SKM-1 treated with dmso at 0.1 percent for 144 hours (cell line): ENCODE results near the gene MDM2.
"Not testable (repeated sequence)": the region's sequence is repeated elsewhere in the genome, so short reads cannot be mapped to it uniquely, and the experiment has no call there.

ENCODE experiments used
- DNase-seq: peaks from one replicate; lab custom pipeline; 2025; ENCODE audit not compliant: unreplicated experiment; lab: John Stamatoyannopoulos, UW

MDM2 gene

DNA sequence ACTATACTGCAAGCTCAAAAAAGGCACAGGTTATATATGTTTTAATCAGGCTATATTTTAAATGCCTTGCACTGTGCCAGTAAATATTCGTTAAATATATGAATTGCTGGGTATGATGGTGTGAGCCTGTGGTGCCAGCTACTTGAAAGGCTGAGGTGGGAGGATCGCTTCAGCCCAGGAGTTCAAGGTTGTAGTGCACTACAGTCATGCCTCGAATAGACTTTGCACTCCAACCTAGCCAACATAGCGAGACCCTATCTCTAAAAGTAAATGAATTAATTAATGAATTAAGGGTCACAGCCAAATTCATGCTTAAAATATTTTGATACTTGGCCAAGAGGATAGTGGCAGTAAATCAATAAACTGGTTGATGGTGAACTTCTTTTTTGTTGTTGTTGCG is 22.2 kb upstream of the MDM2 start:
- DNase-seq: no peak

DNA sequence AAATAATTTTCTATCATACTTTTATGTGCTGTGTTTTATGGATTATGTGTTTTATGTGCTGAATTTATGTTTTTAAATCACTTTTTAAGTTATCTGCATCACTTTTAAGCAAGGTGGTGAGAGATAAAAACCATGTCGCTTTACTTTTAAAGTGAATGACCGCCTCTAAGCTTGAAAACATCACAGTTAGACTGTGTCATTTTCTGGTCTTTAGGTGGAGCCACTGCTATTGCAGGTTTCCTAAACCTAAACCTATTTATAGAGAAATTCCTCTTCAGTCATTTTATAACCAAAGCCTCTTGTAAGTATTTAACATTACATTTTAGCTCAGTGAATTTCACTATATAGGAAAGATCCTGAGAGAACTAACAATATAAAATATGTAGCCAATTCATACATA is 21.0 kb upstream of the MDM2 start:
- no peak for DNase-seq

DNA sequence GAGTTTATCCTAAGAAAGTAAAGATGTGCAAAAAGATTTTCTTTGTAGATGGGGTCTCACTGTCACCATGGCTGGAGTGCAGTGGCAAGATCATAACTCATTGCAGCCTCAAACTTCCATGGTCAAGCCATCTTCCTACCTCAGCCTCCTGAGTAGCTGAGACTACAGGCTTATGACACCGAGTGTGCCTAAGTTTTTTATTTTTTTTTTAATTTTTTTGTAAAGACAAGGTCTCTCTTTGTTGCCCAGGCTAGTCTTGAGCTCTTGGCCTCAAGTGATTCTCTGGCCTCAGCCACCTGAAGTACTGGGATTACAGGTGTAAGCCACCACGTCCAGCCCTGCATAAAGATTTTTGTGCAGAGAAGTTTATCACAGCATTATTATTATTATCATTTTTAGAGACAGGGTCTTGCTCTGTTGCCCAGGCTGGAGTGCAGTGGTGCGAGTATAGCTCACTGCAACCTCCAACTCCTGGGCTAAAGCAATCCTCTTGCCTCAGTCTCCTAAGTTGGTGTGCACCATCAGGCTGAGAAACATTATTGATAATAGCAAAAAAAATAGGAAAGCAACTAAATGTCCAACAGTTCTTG is 19.3 kb upstream of the MDM2 start:
- DNase-seq: no peak

DNA sequence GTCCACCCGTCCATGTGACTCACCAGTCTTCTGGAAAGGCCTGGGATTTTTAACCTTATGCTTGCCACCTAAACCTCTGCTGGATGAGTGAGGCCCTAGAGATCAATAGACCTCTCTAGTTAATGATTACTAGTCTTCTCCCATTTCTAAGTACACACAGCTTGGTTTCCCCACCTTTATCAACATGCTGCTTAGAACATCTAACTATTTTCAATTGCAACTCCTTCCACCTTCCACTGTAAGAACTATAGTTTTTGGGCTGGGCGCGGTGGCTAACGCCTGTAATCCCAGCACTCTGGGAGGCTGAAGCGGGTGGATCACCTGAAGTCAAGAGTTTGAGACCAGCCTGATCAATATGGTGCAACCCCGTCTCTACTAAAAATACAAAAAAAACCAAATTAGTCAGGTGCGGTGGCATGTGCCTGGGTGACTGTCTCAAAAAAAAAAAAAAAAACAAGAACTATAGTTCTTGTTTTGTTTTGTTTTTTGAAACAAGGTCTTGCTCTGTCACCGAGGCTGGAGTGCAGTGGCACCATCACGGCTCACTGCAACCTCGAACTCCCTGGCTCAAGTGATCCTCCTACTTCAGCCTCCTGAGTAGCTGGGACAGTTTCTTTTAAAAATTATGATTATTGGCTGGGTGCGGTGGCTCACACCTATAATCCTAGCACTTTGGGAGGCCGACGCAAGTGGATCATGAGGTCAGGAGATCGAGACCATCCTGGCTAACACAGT is 18.7 kb upstream of the MDM2 start:
- DNase-seq: no peak

DNA sequence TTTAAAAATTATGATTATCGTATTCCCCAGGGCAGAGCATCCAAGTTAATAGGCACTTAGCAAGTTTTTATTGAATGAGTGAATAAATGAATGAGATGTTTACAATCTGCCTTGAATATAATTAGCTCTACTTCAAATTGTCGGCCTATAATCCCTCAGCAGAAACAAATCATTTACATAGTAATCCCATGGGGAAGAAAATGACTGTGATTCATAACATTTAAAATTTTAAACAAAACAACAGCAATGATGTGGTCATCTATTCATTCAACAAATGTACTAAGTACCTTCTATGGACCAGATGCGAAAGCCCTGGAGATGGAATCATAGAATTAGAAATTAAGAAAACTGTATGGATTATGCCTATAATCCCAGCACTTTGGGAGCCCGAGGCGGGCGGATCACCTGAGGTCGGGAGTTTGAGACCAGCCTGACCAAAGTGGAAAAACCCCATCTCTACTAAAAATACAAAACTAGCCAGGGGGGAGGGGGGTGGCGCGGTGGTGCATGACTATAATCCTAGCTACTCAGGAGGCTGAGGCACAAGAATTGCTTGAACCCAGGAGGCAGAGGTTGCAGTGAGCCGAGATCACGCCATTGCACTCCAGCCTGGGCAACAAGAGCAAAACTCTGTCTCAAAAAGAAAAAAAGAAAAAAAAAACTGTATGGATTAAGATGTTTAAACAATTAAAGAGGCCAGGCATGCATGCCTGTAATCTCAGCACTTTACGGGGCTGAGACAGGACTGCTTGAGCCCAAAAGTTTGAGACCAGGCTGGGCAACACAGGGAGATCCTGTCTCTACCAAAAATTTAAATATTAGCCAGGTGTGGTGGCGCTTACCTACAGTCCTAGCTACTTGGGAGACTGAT is 17.7 kb upstream of the MDM2 start:
- no peak for DNase-seq

DNA sequence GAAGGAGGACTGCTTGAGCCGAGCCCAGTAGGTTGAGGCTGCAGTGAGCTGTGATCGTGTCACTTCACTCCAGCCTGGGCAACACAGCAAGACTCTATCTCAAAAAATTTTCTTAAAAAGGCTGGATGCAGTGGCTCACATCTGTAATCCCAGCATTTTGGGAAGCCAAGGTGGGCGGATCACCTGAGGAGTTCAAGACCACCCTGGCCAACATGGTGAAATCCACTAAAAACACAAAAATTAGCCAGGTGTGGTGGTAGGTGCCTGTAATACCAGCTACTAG is 17.1 kb upstream of the MDM2 start:
- DNase-seq: no peak

DNA sequence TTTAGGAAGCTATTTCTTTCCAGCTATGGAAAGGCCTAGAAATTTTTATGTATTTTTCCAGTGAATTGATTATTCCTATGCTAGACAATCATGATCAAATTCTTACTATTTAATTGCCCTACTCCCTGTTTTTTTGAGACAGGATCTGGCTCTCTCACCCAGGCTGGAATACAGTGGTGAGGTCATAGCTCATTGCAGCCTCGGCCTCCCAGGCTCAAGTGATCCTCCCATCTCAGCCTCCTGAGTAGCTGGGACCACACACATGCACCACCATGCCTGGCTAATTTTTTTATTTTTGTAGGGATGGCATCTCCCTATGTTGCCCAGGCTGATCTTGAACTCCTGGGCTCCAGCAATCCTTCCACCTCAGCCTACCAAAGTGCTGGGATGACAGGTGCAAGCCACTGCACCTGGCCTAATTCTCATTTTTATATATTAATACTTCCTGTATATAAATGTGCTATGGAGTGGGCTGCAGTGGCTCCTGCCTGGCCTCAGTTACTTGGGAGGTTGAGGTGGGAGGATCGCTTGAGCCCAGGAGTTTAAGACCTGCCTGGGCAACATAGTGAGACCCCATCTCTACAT is 16.0 kb upstream of the MDM2 start:
- DNase-seq: no peak

DNA sequence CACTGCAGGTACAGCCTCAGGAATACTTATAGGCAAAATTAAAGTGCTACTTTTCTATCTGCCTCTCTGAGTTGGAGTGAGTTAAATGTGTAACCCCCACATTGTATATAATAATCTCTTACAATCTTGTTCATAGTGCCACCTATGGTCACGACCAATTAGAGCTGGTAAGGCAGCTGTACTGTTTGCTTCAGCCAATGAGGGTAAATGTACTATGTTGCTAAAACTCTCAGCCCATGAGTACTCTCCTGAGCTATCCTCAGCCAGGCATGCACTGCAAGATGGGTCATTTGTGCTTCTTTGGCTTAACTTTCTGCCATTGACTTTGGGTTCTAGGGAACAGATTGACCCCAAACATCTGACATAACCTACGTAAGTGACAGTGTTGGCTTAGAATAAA is 15.0 kb upstream of the MDM2 start:
- peak; percentile 0 for DNase-seq

DNA sequence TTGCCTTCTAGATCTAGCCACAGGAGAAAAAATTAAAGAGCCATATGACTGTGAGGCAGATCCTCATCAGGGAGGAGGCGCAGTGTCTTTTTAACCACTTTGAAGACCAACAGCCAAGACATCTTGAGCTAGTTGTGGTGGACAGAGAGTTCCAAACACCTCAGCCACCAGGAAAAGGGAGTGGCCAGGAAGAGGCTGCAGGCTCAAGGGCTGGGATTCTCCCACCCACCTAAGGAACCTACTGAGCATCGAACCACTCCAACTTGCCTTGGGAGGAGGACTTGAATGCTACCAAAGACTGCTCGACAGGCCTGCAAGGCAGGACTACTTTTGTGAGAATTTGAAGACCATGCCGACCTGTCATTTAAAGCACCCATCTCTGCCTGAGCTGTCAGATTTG is 14.5 kb upstream of the MDM2 start:
- no peak for DNase-seq

DNA sequence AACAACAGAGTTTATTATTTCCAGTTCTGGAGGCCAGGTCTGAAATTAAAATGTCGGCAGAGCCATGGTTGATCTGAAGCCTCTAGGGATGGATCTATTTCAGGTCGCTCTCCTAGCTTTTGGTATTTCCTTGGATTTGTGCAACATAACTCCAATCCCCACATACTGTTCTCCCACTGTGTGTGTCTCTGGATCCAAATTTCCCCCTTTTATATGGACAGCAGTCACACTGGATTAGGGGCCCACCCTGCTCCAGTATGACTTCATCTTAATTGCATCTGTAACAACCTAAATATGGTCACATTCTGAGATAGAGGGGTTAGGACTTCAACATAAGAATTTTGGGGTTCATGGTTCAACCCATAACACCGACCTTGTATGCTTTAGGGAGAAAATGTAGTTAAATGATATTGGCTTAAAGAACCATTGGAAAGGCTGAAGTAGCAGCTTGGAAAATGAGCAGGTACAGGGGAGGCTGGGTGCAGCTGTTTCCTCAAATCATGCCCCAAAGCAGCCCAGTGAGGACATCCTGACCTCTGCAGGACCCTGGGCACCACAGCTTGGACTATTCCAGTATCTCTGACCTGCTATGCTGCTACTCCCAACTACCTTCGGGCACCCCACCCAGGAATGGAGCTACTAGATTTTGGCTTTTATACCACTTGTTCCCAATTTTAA is 13.9 kb upstream of the MDM2 start:
- DNase-seq: no peak

DNA sequence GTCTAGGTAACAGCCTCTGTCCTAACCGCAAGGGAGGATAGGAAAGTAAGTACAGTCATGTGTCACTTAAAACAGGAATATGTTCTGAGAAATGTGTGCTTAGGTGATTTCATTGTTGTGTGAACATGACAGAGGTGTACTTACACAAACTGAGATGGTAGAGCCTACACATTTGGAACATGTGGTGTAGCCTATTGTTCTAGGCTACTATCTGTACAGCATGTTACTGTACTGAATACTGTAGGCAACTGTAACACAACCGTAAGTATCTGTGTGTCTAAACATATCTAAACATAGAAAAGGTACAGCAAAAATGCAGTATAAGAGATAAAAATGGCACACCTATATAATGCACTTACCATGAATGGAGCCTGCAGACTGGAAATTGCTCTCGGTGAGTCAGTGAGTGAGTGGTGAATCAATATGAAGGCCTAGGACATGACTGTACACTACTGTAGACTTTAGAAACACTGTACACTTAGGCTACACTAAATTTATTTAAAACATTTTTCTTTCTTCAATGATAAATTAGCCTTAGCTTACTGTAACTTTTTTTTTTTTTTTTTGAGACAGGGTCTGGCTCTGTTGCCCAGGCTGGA is 13.2 kb upstream of the MDM2 start:
- no peak for DNase-seq

DNA sequence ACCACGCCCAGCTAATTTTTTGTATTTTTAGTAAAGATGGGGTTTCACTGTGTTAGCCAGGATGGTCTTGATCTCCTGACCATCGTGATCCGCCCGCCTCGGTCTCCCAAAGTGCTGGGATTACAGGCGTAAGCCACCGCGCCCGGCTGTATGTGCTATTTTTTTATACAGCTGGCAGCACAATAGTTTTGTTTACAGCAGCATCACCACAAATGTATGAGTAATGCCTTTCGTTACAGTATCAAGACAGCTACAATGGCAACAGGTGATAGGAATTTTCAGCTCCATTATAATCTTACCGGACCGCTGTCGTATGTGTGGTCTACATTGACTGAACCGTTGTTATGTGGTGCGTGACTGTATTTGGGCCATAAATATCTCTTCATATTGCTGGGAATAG is 11.6 kb upstream of the MDM2 start:
- no peak for DNase-seq

DNA sequence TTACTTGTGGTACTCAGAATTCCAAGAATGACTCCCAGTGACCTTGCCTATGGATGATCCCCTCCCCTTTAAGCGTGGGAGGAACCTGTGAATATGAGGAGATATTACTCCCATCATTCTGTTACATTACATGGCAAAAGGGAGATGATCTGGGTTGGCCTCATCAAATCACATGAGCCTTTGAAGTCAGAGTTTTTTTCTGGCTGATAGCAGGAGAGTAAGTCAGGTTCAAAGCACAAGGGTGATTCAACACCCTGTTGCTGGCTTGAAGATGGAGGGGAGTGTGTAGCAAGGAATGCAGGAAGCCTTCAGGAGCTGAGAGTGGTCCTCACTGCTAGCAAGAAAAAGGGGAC is 9.1 kb upstream of the MDM2 start:
- no peak for DNase-seq

DNA sequence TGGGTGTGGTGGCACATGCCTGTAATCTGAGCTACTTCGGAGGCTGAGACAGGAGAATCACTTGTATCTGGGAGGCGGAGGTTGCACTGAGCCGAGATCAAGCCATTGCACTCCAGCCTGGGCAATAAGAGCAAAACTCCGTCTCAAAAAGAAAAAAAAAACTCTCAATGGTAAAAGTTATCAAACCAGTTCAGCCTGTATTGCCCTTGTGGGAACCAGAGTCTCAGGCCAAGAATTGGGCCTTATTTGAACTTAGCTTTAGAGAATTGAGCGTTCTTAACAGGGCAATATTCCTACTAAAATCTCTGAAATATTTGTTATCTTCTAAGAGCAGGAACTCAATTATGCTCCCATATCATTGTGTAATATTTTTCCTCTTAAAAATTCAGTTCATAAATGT is 7.7 kb upstream of the MDM2 start:
- DNase-seq: no peak

DNA sequence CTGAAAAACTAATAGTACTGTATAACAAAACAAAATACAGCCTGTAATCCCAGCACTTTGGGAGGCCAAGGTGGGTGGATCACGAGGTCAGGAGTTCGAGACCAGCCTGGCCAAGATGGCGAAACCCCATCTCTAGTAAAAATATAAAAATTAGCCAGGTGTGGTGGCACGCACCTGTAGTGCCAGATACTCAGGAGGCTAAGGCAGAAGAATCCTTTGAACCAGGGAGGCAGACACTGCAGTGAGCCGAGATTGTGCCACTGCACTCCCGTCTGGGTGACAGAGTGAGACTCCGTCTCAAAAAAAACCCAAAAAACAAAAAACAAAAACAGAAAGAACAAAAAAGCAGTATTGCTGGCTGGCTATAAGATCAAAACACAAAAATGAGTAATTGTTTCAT is 6.9 kb upstream of the MDM2 start:
- DNase-seq: not testable (repeated sequence)

DNA sequence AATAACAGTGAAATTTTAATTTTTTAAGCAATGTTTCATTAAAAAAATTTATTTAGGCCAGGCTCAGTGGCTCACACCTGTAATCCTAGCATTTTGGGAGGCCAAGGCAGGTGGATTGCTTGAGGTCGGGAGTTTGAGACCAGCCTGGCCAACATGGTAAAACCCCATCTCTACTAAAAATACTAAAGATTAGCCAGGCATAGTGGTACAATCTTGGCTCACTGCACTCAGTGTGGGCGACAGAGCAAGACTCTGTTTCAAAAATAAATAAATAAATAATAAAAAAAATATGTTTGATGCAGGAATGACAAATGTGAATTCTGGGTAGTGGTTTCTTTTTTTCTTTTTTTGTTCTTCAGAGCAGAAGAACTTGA is 5.6 kb upstream of the MDM2 start:
- not testable (repeated sequence) for DNase-seq

DNA sequence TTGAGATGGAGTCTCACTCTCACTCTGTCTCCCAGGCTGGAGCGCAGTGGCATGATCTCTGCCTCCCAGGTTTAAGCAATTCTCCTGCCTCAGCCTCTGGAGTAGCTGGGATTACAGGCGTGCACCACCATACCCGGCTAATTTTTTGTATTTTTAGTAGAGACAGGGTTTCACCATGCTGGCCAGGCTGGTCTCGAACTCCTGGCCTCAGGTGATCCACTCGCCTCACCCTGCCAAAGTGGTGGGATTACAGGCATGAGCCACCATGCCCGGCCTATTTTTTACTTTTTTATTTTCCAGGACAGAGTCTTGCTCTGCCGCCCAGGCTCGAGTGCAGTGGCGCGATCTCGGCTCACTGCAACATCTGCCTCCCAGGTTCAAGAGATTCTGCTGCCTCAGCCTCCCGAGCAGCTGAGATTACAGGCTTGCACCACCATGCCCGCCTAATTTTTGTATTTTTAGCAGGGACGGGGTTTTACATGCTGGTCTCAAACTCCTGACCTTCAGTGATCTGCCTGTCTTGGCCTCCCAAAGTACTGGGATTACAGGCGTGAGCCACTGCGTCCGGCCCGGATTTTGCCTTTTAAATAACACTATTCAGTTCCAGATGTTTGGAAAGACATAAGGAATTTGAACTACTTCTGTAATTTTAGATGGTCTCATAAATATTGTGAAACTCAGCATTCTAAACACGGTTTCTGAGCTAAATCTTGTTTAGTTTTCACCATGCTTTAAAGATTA is 4.9 kb upstream of the MDM2 start:
- DNase-seq: not testable (repeated sequence)

DNA sequence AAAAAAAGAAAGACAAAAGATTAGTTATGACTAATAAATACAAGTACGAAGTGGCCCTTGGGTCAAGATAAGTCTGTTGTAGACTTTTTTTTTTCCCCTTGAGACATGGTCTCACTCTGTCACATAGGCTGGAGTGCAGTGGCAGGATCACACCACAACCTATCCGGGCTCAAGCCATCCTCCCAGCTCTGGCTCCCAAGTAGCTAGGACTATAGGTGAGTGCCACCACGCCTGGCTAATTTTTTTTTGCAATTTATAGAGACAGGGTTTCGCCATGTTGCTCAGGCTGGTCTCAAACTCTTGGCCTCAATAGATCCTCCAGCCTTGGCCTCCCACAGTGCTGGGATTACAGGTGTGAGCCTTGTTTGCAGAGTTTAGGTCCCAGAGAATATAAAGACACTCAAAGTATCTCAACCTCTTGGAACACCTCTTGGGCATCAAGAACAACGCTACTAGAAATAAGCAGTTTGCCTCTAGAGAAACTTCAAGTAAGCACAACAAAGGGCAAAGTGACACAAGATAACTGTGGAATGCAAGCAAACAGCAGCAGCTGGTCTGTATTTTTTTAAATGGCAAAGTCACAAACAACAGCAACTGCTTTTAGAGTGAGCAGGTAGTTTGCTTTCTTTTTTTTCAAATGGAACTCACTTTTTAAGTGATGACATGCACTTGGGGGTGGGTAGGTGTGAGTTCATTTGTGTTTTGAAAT is 3.9 kb upstream of the MDM2 start:
- no peak for DNase-seq

DNA sequence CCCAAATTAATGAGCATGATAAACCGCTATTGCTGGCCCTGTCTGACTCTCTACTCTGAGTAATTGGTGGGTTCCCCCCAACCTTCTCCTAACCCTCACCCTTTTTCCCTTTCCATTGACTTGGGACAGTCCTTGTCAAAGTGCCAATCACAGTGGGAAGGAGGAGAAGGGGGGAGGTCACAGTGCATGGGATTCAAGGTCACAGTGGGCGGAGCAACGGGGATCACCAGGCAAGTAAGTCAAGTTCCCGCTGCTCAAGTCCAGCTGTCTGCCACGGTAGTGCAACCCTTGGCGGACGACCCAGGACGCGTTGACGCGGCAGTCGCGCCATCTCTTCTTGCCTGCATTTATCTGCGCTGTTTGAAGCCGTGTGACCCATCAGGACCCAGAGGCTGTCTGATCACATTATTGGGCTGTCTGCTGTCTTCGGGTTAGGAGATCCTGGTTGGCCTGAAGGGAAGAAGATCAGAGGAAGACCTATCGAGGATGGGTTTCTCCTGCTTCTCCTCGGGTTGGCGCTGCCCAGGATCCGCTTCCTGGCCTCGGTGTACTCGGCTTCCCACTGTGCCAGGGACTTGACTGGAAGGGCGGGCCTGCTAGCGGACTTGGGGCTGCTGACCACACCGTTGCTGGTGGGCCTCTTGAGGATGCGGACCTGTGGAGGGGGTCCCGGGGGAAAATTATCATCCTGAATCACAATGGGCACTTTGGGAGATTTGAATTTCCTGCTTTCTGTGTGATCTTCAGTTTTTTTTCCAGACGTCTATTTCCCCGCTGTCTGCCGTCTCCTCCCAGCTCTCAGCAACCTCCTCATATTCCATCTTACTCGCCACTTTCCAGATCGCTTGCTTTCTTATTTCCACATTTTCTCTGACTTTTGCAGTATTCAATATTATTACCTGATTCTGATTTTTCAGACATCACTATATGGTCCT is 3.1 kb upstream of the MDM2 start:
- DNase-seq: no peak
